NCI-H2227 (cell line): ENCODE data around the gene MUC5AC.
"Not testable (repeated sequence)": the region's sequence is repeated elsewhere in the genome, so short reads cannot be mapped to it uniquely, and the experiment has no call there.

ENCODE experiments used
- DNase-seq: peaks from one replicate; lab custom pipeline; 2025; ENCODE audit not compliant: unreplicated experiment; lab: John Stamatoyannopoulos, UW

The MUC5AC gene

DNA sequence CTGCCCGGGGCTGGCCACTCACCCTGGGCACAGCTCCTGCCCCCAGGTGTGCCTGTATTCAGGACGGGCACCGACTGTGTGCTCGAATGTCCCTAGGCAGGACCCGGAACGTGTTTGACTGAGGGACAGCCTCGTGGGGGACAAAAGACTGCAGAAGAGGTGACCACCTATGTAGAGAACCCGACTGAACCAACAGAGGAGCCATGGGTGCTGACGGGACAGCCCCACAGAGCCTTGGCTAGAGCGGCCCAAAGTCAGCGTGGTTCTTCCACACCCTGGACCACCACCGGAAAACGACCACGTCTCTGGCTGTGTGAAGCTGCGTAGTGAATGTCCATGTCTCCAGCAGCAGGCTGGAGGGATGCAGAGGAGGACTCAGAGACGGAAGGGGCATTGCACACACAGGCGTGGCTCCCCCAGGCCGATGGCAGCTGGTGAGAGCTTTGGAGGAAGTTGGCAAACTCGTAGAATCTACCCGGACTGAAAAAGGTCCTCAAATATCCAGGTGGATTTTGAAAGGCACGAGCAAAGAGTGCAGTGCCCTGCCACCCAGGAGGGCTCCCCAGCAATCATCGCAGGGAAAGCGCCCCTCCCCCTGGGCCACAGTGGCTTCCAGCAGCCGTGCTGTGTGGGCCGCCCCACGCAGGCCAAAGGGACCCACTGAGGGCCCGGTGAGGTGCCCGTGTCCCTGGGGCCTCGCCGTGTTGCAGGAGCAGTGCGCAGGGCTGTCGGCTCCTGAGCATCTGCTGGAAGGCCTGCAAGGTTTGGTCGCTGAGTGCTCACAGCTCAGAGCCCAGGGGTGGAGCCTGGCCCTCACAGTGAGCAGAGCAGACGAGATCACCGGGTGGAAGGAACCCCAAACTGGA is 47.6 kb downstream of the MUC5AC start:
- no peak for DNase-seq

DNA sequence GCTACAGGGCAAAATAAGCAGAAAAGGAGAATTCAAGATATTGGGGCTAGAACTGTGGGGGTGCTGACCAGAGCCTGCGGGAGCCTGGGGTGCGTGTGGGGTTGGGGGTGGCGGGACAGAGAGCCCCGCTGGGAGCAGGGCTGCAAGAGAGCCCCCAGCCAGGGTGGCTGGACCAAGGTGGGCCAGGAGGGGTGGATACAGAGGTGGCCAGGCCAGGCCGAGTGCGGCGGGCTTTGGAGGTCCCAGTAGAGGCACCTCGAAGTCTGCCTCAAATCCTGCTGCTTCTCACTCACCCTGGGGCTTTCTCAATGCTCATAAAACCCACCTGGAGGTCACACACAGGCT is 48.2 kb downstream of the MUC5AC start:
- no peak for DNase-seq

DNA sequence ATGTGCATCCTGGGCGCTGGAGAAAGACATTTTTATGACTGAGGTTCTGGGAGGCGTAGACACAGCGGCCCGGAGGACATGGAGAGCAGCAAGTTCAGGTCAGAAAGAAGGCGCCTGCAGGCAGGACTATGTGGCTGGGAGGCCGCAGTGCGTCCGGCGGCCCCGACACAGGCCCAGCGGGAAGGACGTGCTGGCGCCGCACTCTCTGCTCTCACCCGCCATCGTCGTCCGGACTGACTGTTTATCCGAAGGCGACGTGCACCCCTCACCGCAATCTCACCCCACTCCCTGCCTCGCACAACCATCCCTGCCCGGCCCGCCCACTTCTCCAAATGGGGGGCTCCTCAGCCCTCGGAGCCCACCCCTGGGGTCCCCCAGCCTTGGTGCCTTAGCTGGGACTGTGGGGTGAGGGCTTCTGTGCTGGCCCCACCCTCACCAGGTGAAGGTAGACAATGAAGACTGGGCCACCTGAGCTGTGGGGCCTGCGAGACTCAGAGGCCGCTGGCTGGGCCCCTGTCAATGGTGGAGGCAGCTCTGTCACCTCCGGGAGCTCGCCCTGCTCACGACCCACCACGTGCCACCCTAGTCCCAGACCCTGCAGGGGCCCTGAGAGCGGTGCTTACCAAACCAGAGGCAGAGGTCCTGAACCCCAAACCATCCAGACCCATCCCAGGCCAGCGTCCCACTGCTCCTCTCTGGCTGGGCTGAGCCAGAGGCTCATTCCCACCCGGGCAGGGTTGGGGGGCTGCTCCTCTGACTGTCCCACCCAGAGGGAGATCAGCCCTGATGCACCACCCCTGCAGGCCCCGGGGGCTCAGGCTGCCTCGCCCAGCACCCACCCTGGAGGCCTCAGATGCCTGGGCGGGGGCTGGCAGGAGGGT is 48.9 kb downstream of the MUC5AC start:
- DNase-seq = no peak

DNA sequence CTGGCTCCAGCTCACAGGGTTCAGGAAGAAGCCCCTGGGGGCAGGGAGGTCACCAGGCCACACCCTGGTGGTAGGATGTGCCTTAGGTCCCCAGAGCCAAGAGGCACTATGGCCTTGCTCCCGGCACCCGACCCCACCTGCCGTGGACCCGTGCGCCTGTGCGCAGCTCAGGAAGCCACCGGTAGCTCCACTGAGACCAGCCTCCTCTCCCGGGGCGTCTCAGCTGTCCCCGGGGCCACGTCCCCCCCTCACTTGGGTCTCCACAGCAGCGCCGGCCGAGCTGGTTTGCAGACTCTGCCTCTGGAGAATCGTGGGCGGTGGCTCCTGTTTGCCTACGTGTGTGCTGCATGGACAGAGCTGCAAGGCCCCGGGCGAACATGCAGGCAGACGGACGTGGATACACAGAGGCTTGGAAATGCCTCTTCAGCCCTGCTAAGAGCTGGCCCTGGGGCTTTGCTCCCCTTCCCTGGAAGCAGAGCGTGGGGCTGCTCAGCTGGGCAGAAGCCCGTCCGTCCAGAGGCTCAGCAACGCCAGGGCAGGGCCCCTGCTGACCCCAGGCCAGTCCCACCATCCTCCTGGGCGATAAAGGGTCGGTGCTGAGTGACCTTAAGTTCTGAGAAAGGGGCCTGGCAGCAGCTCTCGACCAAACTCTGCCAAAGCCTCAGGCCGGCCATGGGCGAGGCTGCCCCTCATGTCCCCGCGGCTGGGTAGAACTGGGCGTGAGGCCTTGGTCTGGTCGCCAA is 49.8 kb downstream of the MUC5AC start:
- DNase-seq = no peak

DNA sequence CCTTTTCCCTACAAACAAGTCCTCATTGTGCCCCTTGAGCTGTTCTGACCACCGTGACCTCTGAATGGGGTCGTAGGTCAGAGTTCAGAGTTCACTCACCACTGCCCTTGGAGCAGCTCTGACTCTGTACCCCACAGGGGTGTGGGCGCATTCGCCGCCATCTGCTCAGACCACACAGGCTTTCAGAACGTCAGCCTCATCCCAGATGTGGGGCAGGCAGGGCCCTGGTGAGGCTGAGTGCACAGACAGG is 50.3 kb downstream of the MUC5AC start:
- DNase-seq = no peak

DNA sequence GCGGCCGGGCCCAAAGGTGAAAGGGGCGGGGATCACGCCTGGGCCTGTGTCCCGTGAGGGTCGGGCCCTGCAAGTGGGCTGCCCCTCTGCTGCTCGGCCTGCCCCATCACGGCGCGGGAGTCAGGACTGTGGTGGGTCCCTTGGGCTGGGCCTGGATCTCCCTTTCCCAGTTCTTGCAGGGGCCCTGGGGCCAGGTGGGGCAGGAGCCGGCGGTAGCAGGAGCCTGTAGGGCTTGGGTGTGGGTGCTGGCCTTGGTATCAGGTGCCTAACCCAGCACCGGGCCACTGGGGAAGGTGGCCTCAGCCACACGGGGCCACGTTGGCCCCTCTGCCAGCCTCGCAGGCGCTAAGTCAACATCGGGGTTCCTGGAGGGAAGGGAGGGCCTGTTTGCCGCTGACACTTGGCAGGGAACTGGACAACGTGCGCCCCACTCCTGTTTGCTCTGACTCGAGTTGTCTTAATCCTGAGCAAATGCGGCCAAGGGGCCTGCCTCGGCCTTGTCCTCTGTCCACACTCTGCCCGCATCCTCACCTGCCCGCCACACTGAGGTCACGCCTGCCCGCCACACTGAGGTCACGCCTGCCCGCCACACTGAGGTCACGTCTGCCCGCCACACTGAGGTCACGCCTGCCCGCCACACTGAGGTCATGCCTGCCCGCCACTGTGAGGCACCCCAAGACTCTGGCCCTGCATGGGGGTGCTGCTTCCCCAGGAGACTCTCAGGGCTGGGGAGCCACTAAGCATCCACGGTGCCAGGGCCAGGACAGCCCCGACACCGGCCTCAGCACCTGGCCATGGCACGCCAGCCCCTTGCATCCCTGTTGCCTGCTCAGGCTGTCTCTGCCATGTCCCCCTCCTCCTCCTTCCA is 50.9 kb downstream of the MUC5AC start:
- DNase-seq = no peak

DNA sequence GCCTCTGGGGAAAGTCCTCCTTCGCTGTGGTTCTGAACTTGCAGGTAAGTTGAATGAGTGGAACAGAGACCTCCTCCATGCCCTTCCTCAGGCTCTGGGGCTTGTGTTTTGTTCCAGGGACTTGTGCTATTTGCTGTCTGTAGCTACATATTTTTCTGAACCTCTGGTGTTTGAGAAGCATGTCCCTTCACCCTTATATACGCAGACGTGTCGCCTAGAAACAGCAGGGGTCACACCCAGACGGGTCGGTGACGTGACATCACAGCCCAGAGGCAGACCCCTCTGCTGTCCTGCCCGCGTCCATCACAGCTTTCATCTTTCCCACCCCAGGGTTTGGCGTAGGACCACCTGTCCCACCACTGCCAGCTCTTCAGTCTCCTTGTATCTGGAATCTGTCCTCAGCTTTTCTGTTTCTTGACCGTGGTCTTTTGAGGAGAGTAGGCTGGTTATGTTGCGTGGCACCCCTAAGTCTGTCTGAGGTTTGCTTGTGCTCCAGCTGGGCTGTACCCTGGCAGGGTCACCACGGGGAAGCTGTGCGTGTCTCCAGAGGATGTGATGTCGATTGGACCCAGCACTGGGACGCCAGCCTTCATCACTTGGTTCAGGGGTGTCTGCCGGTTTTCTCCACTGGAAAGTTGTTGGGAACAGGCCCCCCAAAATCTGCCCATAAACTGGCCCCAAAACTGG is 51.8 kb downstream of the MUC5AC start:
- no peak for DNase-seq

DNA sequence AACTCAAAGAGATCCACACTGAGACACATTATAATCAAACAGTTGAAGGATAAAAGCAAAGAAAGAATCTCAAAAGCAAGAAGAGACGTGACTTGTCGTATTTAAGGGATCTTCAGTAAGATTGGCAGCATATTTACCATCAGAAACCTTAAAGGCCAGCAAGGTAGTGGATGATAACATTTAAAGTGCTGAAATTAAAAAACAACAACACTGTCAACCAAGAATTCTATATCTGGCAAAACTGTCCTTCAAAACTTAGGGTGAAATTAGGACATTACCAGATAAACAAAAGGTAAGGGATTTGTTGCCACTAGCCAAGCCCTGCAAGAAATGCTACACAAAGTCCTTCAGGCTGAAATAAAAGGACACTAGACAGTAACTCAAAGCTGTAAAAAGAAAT is 54.1 kb downstream of the MUC5AC start:
- DNase-seq = no peak

DNA sequence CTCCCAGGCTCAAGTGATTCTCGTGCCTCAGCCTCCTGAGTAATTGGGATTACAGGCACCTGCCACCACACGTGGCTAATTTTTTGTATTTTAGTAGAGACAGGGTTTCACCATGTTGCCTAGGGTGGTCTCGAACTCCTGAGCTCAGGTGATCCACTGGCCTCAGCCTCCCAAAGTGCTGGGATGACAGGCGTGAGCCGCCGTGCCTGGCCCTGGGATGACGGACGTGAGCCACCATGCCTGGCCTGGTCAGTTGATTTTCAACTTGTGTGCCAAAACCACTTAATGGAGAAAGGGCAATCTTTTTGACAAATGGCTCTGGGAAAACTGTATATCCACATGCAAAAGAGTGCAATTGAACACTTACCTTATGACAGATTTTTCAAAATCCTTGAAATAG is 58.1 kb downstream of the MUC5AC start:
- not testable (repeated sequence) for DNase-seq

DNA sequence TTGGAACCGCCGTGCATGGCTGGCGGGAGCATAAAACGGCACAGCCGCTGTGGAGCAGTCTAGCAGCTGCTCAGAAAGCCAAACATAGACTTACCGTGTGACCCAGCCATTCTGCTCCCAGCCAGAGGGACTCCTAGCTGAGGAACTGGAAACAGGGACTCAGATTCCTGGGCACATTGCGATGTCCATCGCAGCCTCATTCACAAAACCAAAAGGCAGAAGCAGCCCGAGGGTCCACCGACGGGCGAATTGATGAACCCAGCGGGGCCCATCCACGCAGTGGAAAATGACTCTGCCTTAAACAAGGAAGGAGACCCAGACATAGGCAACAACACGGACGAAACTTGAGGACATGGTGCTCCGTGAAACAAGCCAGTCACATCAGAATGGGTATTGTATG is 59.4 kb downstream of the MUC5AC start:
- no peak for DNase-seq

DNA sequence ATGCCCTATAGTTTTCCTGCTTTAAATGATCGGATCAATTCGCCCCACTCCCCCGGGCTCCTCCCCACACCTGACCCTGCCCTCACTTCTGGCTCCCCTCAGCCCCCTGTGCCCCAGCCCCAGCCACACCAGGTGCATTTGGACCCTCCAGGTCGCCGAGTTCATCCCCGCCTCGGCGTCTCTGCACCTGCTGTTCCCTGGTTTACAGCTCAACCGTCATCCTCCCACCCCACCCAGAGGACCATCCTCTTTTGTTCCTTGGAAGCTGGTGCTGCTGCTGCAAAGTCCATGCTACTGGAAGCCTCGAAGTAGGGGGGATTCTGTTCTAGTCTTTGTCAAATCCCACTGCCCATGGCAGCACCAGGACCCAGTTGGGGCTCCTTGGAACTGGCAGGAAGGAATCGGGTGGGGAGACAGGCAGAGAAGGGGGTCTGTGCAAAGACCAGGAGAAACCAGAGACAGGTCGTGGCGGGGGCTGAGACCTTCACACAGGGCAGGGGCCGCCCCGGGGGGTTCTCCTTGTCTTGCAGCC is 60.6 kb downstream of the MUC5AC start:
- DNase-seq = no peak

DNA sequence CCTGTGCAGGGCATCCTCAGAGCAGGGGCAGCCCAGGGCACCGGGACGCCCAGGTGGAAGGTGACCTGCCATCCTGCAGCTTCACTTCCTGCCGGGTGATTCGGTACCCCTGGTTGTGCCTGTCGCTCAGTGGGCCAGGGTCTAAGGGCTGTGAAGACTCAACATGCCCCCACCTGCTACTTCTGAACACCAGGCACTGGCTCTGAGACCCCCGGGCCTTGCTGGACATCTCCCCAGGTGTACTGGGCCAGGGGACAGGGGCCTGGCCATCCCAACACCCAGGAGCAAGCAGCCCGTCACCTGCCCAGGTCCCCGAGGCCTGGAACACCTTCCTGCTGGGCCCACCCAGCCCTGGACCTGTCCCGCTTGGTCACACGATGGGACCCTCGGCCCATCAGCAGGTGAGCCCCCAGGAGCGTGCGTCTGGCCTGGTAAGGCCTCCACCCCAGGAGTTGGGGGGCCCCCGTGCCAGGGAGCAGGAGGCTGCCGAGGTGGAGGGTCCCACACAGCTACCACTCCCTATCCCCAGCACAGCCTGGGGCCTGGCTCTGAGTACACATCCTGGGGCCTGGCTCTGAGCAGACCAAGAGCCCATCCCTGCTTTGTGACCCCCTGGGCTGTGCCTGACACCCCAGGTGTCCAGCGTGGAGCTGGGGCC is 61.2 kb downstream of the MUC5AC start:
- DNase-seq = no peak

DNA sequence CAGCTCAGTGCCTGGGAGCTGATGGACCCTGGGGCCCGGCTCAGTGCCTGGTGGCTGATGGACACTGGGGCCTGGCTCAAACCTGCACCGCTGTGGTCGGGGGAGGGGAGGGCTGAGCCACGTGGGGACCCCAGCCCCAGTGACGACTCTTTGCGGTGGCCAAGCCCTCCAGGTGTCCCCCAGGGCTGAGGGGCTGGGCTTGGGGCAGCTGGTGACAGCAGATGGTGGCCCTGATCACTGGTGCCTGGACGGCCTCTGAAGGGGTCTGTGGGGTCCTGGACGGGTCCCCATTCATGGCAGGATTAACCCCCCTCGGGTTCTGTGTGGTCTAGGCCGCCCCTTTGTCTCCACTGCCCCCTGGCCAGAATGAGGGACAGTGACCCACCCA is 61.7 kb downstream of the MUC5AC start:
- no peak for DNase-seq

DNA sequence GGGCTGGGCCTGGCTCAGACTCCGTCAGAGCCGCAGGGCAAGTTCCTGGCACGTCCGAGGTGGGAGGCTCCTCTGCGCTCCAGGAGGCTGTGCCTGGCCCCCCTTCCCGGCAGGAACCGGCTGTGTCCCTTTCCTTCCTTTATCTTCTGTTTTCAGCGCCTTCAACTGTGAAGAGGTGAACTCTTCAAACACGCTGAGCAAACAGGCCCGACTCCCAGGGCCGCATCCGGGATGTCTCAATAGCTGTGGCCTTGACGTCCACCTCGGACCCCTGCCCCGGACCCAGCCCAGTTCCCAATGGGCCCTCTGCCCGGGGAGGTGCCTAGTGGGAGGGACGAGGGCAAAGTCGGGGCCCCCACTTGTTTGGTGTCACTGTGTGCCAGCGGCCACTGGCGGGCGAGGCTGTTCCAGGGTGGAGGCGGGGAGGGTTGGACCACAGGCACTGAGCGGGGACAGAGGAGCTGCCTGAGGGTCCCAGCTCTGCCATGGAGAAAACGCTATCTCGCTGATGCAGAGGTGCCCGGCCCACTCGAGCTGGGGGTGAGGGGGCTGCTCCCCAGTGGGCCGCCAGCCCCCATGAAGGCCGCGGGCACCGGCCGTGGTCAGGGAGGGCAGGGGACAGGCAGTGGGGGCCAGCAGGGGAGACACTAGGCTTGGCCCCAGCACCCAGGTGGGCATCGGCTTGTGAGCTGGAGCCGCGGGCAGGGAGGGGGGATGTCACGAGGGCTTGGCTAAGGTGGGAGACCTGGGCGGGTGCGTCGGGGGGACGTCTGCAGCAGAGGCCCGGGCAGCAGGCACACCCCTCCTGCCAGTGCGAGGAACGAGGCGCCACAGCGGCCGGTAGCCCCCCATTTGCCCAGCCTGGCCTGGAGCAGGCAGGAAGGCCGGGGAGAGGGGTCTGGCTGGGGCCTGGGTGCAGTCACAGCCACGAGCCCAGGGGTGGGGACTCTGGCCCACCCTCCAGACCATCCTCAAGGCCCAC is 62.4 kb downstream of the MUC5AC start:
- no peak for DNase-seq

DNA sequence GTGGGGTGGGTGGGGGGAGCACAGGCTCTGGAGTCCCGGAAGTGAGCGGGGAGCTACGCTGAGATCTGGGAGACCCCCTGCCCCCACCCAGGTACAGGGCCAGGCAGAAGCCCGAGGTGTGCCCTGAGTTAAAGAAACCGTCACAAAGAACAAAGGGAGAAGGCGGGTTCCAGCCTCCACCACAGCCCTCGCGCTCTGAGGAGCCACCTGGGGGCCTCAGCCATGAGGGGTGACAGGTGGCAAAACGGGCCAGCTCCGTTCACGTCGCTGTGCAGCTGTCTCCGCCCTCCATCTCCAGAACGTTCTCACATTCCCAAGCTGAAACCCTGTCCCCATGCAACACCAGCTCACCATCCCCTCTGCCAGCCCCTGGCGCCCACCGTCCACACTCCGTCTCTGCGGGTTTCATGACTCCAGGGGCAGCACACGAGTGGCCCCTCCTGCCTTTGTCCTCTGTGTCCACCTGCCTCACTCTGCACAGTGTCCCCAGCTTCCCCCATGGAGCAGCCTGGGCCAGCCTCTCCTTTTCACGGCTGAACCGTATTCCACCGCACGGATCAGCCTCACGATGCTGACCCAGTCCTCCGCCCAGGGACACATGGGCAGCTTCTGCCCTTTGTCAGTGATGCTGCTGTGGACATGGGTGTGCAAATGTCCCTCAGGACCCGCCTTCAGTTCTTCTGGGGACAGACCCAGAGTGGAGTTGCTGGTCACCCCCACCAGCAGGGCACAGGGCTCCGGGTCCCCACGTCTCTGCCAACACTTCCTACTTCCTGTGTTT is 63.4 kb downstream of the MUC5AC start:
- DNase-seq = no peak

DNA sequence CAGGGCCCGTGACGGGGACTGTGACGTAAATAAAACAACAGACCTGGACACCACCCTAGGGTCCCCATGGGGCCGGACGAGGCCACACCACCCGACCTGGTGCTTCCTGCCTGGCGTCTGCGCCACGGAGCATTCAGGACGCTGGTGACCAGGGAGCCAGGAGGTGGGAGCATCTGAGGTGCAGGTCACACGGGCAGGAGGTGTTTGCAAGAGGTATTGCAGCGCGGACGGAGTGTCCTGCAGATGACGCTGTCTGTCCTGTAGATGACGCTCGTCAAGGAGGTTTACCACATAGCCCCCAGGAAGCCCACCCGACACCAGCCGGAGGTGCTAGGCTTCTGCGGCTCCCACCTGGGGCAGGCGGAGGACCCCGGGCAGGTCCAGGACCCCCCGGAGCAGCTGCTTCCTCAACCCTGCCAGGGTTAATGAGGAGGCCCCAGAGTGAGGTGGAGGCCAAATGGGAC is 64.1 kb downstream of the MUC5AC start:
- DNase-seq = no peak

DNA sequence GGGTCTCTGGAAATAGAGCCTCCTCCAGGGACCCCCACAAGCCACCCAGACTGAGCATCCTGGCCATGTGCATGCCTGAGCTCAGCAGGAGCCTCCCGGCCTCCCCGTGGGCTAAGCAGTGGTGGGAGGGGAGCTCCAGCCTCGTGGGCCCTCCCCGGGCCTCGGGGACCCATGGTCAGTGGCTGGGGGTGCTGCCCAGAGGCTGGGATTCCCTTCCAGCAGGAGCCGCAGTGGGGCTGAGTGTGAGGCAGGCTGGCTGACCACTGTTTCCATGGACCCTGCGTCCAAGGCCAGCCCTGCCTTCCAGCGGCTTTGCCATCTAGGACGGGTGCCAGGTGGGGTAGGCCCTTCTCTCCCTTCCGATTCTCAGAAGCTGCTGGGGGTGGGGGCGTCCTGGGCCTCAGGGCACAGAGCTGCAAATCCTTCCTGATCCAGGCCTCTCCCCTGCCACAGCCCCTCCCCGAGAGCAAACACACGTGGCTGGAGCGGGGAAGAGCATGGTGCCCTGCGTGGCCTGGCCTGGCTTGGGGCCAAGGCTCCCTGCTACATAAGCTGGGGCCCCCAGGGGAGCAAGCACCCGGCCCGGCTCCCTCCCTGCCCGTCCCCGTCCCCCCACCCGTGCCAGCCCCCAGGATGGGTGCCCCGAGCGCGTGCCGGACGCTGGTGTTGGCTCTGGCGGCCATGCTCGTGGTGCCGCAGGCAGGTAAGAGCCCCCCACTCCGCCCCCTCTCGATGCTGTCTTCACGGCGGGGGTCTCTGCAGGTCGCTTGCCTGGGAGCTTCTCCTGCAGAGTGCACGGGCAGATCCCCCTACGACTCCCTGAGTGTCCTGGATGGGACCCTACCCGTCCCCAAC is 65.0 kb downstream of the MUC5AC start, which contains the start of gene MUC5B:
Gene MUC5B (plus strand): TSS at position 576 of the 855 bp plus-strand sequence. CDS start 58 bp downstream, at position 634.
- no peak for DNase-seq
